Thyroid gland (tissue), 4 donors: ENCODE measurements around the gene P2RX1.

Source experiments
- POLR2A ChIP-seq, 2 donors: fragments of 450-650 bp; IDR thresholded peaks; one replicate each; pipeline ENCODE4 v1.6.1; 2017; ENCODE audit warnings: antibody characterized with exemption in 2 of 2, mild to moderate bottlenecking in 2 of 2, moderate library complexity in 1 of 2
- TF ChIP-seq, protein P1 (sequence below), 6 experiments: fragments of 200-600 bp in 3 of 6; fragments of 450-650 bp in 3 of 6; sonication (generic) in 3 of 6; IDR thresholded peaks; one replicate each; pipeline ENCODE4 v1.5.1; 2016 to 2019; ENCODE audit warnings: antibody characterized with exemption in 6 of 6, mild to moderate bottlenecking in 2 of 6, inconsistent platforms in 1 of 6, moderate library complexity in 1 of 6

GRCh38 chr17:3885970-3886369, 30.3 kb downstream of the P2RX1 start:
- TF ChIP-seq, protein P1, sequence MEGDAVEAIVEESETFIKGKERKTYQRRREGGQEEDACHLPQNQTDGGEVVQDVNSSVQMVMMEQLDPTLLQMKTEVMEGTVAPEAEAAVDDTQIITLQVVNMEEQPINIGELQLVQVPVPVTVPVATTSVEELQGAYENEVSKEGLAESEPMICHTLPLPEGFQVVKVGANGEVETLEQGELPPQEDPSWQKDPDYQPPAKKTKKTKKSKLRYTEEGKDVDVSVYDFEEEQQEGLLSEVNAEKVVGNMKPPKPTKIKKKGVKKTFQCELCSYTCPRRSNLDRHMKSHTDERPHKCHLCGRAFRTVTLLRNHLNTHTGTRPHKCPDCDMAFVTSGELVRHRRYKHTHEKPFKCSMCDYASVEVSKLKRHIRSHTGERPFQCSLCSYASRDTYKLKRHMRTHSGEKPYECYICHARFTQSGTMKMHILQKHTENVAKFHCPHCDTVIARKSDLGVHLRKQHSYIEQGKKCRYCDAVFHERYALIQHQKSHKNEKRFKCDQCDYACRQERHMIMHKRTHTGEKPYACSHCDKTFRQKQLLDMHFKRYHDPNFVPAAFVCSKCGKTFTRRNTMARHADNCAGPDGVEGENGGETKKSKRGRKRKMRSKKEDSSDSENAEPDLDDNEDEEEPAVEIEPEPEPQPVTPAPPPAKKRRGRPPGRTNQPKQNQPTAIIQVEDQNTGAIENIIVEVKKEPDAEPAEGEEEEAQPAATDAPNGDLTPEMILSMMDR (IDR thresholded peaks at IDR 0.05), result no peak
- no peak for TF ChIP-seq POLR2A (IDR thresholded peaks at IDR 0.05)
